Panc1 (cell line): Measurements from ENCODE around the gene RBCK1. TPM values are rescaled to one million over a fixed set of nuclear protein-coding genes. Genes with fewer than 3 reads are reported as not detected.

ENCODE experiments used
- ATAC-seq: fragments of 200-7000 bp; cut with Tn5 transposase; 2 replicates; pipeline ENCODE4 v1.9.1; 2020; ENCODE audit warnings: mild to moderate bottlenecking, moderate library complexity
- BruUV-seq: library from RNA; stranded (reverse); fragments of 400-500 nt; replicated peaks from 2 replicates; lab custom pipeline; 2021; lab: Mats Ljungman, UMichigan
- CTCF ChIA-PET: fragments of 300-600 bp; sonication (Branson Sonifier 250); formaldehyde crosslinking; loops from one replicate; lab custom pipeline; 2022; ENCODE audit warnings: antibody characterized with exemption; lab: Charles Lee
- POLR2A ChIA-PET: fragments of 300-600 bp; sonication (Branson Sonifier 250); formaldehyde crosslinking; loops from one replicate; lab custom pipeline; 2022; ENCODE audit warnings: antibody characterized with exemption; lab: Charles Lee
- DNase-seq: peaks from one replicate; pipeline ENCODE4 v3.0.0-alpha.2; 2010; ENCODE audit warnings: low read depth, low spot score
- H3K27ac ChIP-seq: 2 replicates; pipeline ENCODE4 v1.5.1; 2011; ENCODE audit warnings: mild to moderate bottlenecking, low read length, inconsistent platforms
- H3K27me3 ChIP-seq: fragments of 200-500 bp; sonication (Bioruptor generic); 2 replicates; pipeline ENCODE4 v1.6.0; 2014; ENCODE audit warnings: low read length, inconsistent platforms; ENCODE audit not compliant: control insufficient read depth, insufficient read depth
- H3K36me3 ChIP-seq: fragments of 200-500 bp; sonication (Bioruptor generic); 2 replicates; pipeline ENCODE4 v1.5.1; 2014; ENCODE audit warnings: inconsistent platforms, mild to moderate bottlenecking, low read length, moderate library complexity; ENCODE audit not compliant: control insufficient read depth, insufficient read depth
- H3K4me1 ChIP-seq: 2 replicates; pipeline ENCODE4 v1.5.1; 2011; ENCODE audit warnings: inconsistent platforms, mild to moderate bottlenecking, low read length, moderate library complexity; ENCODE audit not compliant: control insufficient read depth, insufficient read depth
- H3K4me3 ChIP-seq, 2 experiments: 2 replicates each; pipeline ENCODE4 v1.5.1; 2011 to 2012; ENCODE audit warnings: low read depth in 2 of 2, low read length in 2 of 2, mild to moderate bottlenecking in 2 of 2, inconsistent platforms in 1 of 2, moderate library complexity in 1 of 2
- H3K9me3 ChIP-seq: fragments of 200-500 bp; sonication (Bioruptor generic); 2 replicates; pipeline ENCODE4 v1.5.1; 2014; ENCODE audit warnings: low read depth, mild to moderate bottlenecking, inconsistent platforms, low read length, moderate library complexity; ENCODE audit not compliant: control insufficient read depth, insufficient read depth
- POLR2AphosphoS5 ChIP-seq: IDR thresholded peaks from 2 replicates; pipeline ENCODE4 v1.6.1; 2012; ENCODE audit warnings: mild to moderate bottlenecking, low read depth, low read length, moderate library complexity
- SIN3A ChIP-seq: IDR thresholded peaks from 2 replicates; pipeline ENCODE4 v1.6.1; 2012; ENCODE audit warnings: low read depth, mild to moderate bottlenecking, low read length, moderate library complexity, borderline replicate concordance; ENCODE audit not compliant: insufficient read depth
- TCF7L2 ChIP-seq: IDR thresholded peaks from 2 replicates; pipeline ENCODE4 v1.6.1; 2011; ENCODE audit warnings: mild to moderate bottlenecking, low read depth, low read length, inconsistent platforms
- in situ Hi-C: cut with HindIII; loops from 2 replicates; pipeline ENCODE4 v1.10.0; 2016; ENCODE audit warnings: low sequenced_read_pairs, low pct_unique_long_range_greater_than_20kb
- intact Hi-C: fragments of 100-400 bp; cut with micrococcal nuclease; formaldehyde crosslinking; loops from one replicate; pipeline ENCODE4 v1.10.0; 2022; ENCODE audit not compliant: unreplicated experiment
- total RNA-seq: library from RNA; stranded (reverse); gene quantifications from one replicate; pipeline ENCODE4 v1.2.1, GENCODE V29; 2021; ENCODE audit not compliant: unreplicated experiment
- TF ChIP-seq, protein P1 (sequence below), 2 experiments: IDR thresholded peaks; 2 replicates each; pipeline ENCODE4 v1.6.1; 2011 to 2012; ENCODE audit warnings: low read depth in 2 of 2, control low read depth in 1 of 2, low read length in 1 of 2, mild to moderate bottlenecking in 1 of 2, moderate library complexity in 1 of 2; ENCODE audit not compliant: insufficient read depth in 1 of 2
- TF ChIP-seq, protein P2 (sequence below): fragments of 450-650 bp; IDR thresholded peaks from 2 replicates; pipeline ENCODE4 v1.5.1; 2017; ENCODE audit warnings: mild to moderate bottlenecking

The RBCK1 gene
- total RNA-seq, 1 experiment from 2014 or later: 97.1 TPM

DNA sequence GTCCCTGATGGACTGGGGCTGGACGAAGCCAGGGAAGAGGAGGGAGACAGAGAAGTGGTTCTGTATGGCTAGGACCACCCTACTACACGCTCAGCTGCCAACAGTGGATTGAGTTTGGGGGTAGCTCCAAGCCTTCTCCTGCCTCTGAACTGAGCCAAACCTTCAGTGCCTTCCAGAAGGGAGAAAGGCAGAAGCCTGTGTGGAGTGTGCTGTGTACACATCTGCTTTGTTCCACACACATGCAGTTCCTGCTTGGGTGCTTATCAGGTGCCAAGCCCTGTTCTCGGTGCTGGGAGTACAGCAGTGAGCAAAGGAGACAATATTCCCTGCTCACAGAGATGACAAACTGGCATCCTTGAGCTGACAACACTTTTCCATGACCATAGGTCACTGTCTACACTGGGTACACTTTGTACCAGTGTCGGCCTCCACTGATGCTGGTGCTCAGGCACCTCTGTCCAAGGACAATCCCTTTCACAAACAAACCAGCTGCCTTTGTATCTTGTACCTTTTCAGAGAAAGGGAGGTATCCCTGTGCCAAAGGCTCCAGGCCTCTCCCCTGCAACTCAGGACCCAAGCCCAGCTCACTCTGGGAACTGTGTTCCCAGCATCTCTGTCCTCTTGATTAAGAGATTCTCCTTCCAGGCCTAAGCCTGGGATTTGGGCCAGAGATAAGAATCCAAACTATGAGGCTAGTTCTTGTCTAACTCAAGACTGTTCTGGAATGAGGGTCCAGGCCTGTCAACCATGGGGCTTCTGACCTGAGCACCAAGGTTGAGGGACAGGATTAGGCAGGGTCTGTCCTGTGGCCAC is 11.3 kb upstream of the RBCK1 start:
- no peak overlapping the region for H3K27ac ChIP-seq
- H3K9me3 ChIP-seq: no peaks in the 10 kb centered on the region
- no peaks in the 10 kb centered on the region for H3K27me3 ChIP-seq
- TF ChIP-seq, protein P1, sequence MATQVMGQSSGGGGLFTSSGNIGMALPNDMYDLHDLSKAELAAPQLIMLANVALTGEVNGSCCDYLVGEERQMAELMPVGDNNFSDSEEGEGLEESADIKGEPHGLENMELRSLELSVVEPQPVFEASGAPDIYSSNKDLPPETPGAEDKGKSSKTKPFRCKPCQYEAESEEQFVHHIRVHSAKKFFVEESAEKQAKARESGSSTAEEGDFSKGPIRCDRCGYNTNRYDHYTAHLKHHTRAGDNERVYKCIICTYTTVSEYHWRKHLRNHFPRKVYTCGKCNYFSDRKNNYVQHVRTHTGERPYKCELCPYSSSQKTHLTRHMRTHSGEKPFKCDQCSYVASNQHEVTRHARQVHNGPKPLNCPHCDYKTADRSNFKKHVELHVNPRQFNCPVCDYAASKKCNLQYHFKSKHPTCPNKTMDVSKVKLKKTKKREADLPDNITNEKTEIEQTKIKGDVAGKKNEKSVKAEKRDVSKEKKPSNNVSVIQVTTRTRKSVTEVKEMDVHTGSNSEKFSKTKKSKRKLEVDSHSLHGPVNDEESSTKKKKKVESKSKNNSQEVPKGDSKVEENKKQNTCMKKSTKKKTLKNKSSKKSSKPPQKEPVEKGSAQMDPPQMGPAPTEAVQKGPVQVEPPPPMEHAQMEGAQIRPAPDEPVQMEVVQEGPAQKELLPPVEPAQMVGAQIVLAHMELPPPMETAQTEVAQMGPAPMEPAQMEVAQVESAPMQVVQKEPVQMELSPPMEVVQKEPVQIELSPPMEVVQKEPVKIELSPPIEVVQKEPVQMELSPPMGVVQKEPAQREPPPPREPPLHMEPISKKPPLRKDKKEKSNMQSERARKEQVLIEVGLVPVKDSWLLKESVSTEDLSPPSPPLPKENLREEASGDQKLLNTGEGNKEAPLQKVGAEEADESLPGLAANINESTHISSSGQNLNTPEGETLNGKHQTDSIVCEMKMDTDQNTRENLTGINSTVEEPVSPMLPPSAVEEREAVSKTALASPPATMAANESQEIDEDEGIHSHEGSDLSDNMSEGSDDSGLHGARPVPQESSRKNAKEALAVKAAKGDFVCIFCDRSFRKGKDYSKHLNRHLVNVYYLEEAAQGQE (IDR thresholded peaks at IDR 0.05; ENCODE audit: insufficient read depth in 1 of 2, low read depth in 2 of 2, low read length in 1 of 2): no peak
- no peak for TF ChIP-seq POLR2AphosphoS5
- TF ChIP-seq TCF7L2: no peak
- TF ChIP-seq SIN3A: no peak
- TF ChIP-seq, protein P2, sequence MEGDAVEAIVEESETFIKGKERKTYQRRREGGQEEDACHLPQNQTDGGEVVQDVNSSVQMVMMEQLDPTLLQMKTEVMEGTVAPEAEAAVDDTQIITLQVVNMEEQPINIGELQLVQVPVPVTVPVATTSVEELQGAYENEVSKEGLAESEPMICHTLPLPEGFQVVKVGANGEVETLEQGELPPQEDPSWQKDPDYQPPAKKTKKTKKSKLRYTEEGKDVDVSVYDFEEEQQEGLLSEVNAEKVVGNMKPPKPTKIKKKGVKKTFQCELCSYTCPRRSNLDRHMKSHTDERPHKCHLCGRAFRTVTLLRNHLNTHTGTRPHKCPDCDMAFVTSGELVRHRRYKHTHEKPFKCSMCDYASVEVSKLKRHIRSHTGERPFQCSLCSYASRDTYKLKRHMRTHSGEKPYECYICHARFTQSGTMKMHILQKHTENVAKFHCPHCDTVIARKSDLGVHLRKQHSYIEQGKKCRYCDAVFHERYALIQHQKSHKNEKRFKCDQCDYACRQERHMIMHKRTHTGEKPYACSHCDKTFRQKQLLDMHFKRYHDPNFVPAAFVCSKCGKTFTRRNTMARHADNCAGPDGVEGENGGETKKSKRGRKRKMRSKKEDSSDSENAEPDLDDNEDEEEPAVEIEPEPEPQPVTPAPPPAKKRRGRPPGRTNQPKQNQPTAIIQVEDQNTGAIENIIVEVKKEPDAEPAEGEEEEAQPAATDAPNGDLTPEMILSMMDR: no peak
- H3K4me1 ChIP-seq: peaks cover 2% of the 10 kb centered on the region
- intact Hi-C loops: no loop called here
- in situ Hi-C loops: no loop called here
- no peaks in the 10 kb centered on the region; the same call in 1 of the 2 replicates for H3K36me3 ChIP-seq
- no peak overlapping the region for H3K4me3 ChIP-seq
- POLR2A ChIA-PET: no interaction called here
- TSS peak; percentile 60 for BruUV-seq
- CTCF ChIA-PET: no interaction called here
- ATAC-seq (no peak; the same call in 1 of the 2 replicates), DNase-seq (no peak)

DNA sequence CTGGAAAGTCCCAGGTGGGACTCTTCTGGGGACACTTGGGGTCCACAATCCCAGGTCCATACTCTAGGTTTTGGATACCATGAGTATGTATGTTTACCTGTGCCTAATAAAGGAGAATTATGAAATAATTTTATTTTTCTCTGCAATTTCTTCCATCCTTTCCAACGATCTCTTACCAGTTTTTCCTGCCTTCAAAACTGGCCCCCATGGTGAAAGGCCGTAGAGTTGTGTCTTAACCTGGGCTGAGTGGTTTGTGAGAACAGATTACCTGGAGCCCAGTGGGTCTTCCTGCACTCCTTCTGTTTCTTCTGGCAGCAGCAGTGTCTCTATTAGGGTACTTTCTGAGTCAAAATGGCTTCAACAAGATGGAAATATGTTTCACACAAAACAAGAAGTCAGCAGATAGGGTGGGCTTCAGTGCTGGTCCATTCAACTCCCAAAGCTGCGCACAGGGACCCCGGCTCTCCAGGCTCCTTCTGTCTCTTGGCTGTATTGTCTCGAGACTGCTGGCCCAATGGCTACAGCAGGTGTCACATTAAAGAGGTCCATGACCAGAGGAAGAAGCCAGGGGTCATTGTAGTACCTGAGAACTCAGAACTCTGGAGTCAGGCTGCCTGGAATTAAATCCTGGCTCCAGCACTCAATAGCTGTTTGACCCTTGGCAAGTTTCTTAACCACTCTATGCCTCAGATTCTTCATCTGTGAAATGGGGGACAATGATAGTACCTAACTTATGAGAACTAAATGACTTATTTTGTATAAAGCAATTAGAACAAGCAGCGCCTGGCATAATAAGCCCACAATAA is 10.5 kb upstream of the RBCK1 start:
- BruUV-seq: no TSS peak
- in situ Hi-C loops: no loop called here
- Histone ChIP-seq H3K27ac (no peak overlapping the region), H3K4me1 (peaks cover 6% of the 10 kb centered on the region), H3K27me3 (no peaks in the 10 kb centered on the region), H3K36me3 (no peaks in the 10 kb centered on the region; the same call in 1 of the 2 replicates), H3K9me3 (no peaks in the 10 kb centered on the region), H3K4me3 (no peak overlapping the region)
- DNase-seq (no peak), ATAC-seq (no peak)
- intact Hi-C loops: no loop called here
- ChIA-PET CTCF (no interaction called here), POLR2A (no interaction called here)
- TF ChIP-seq POLR2AphosphoS5 (no peak), SIN3A (no peak), TCF7L2 (no peak)
- TF ChIP-seq, protein P1 (IDR thresholded peaks at IDR 0.05; ENCODE audit: insufficient read depth in 1 of 2, low read depth in 2 of 2, low read length in 1 of 2): no peak
- TF ChIP-seq, protein P2: no peak
